Adrenal gland (tissue), 5 donors: ENCODE results near the gene SERTAD1.

Experiments
- POLR2A ChIP-seq, 2 donors: fragments of 450-650 bp; IDR thresholded peaks; one replicate each; pipeline ENCODE4 v1.6.1; 2017; ENCODE audit warnings: antibody characterized with exemption in 2 of 2, mild to moderate bottlenecking in 2 of 2, moderate library complexity in 1 of 2
- TF ChIP-seq, protein P1 (sequence below), 6 experiments: fragments of 450-650 bp in 4 of 6; fragments of 200-600 bp in 2 of 6; sonication (generic) in 1 of 6; IDR thresholded peaks; 1 replicate in 5 of 6; 2 replicates in 1 of 6; pipeline versions ENCODE4 v1.5.1 to v1.8.0; 2016 to 2021; ENCODE audit warnings: antibody characterized with exemption in 6 of 6, mild to moderate bottlenecking in 2 of 6, moderate library complexity in 1 of 6
- donor health status: DM: no; HTN: no; CAD: no.

DNA sequence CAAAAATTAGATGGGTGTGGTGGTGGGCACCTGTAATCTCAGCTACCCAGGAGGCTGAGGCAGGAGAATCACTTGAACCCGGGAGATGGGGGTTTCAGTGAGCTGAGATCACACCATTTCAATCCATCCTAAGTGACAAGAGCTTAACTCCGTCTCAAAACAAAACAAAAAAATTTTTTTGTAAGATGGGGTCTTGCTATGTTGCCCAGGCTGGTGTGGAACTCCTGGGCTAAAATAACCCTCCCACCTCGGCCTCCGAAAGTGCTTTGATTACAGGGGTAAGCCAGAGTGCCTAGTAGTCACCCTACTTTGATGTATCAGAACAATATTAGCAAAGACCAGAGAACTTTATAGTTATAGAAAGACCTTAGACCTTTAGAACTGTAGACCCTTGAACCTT lies 48.9 kb upstream of the SERTAD1 start:
- TF ChIP-seq, protein P1, sequence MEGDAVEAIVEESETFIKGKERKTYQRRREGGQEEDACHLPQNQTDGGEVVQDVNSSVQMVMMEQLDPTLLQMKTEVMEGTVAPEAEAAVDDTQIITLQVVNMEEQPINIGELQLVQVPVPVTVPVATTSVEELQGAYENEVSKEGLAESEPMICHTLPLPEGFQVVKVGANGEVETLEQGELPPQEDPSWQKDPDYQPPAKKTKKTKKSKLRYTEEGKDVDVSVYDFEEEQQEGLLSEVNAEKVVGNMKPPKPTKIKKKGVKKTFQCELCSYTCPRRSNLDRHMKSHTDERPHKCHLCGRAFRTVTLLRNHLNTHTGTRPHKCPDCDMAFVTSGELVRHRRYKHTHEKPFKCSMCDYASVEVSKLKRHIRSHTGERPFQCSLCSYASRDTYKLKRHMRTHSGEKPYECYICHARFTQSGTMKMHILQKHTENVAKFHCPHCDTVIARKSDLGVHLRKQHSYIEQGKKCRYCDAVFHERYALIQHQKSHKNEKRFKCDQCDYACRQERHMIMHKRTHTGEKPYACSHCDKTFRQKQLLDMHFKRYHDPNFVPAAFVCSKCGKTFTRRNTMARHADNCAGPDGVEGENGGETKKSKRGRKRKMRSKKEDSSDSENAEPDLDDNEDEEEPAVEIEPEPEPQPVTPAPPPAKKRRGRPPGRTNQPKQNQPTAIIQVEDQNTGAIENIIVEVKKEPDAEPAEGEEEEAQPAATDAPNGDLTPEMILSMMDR (IDR thresholded peaks at IDR 0.05) = no peak
- no peak for TF ChIP-seq POLR2A (IDR thresholded peaks at IDR 0.05)
